ENCODE results near the gene CMYA5.
"Not testable (repeated sequence)": the region's sequence is repeated elsewhere in the genome, so short reads cannot be mapped to it uniquely, and the experiment has no call there.

Gene CMYA5

GRCh38 chr5:79746642-79747569, 57.3 kb downstream of the CMYA5 start:
- DNase-seq (ENCODE audit: low read depth, low spot score) = no peak

GRCh38 chr5:79750611-79751510, 61.2 kb downstream of the CMYA5 start:
- no peak for DNase-seq (ENCODE audit: low read depth, low spot score)

- no peak for DNase-seq (ENCODE audit: low read depth, low spot score)
These were observed 63.5 kb downstream of the CMYA5 start for GRCh38 chr5:79753092-79753491.

- DNase-seq (ENCODE audit: low read depth, low spot score) = no peak
These were observed 64.4 kb downstream of the CMYA5 start for GRCh38 chr5:79753877-79754645.

GRCh38 chr5:79754865-79755555, 65.4 kb downstream of the CMYA5 start:
- DNase-seq (ENCODE audit: low read depth, low spot score) = no peak

GRCh38 chr5:79756076-79756475, 66.4 kb downstream of the CMYA5 start:
- DNase-seq (ENCODE audit: low read depth, low spot score) = no peak

GRCh38 chr5:79759436-79759835, 69.8 kb downstream of the CMYA5 start:
- no peak for DNase-seq (ENCODE audit: low read depth, low spot score)

GRCh38 chr5:79759848-79760247, 70.2 kb downstream of the CMYA5 start:
- DNase-seq (ENCODE audit: low read depth, low spot score) = no peak

- no peak for DNase-seq (ENCODE audit: low read depth, low spot score)
These were observed 73.3 kb downstream of the CMYA5 start for GRCh38 chr5:79762929-79763328.

GRCh38 chr5:79764147-79764546, 74.5 kb downstream of the CMYA5 start:
- not testable (repeated sequence) for DNase-seq (ENCODE audit: low read depth, low spot score)

GRCh38 chr5:79771387-79771786, 81.8 kb downstream of the CMYA5 start:
- DNase-seq (ENCODE audit: low read depth, low spot score) = no peak

GRCh38 chr5:79772651-79773050, 83.0 kb downstream of the CMYA5 start:
- no peak for DNase-seq (ENCODE audit: low read depth, low spot score)

GRCh38 chr5:79773612-79774011, 84.0 kb downstream of the CMYA5 start:
- DNase-seq (ENCODE audit: low read depth, low spot score) = no peak

GRCh38 chr5:79774171-79774854, 84.7 kb downstream of the CMYA5 start:
- DNase-seq (ENCODE audit: low read depth, low spot score) = no peak

- no peak for DNase-seq (ENCODE audit: low read depth, low spot score)
These were observed 85.2 kb downstream of the CMYA5 start for GRCh38 chr5:79774855-79775237.

GRCh38 chr5:79784741-79785140, 95.1 kb downstream of the CMYA5 start:
- DNase-seq (ENCODE audit: low read depth, low spot score) = not testable (repeated sequence)

- no peak for DNase-seq (ENCODE audit: low read depth, low spot score)
These were observed 96.3 kb downstream of the CMYA5 start for GRCh38 chr5:79785983-79786382.

- DNase-seq (ENCODE audit: low read depth, low spot score) = no peak
These were observed 97.8 kb downstream of the CMYA5 start for GRCh38 chr5:79787448-79787847.

- DNase-seq (ENCODE audit: low read depth, low spot score) = no peak
These were observed 102.2 kb downstream of the CMYA5 start for GRCh38 chr5:79791843-79792242.

- DNase-seq (ENCODE audit: low read depth, low spot score) = no peak
These were observed 102.8 kb downstream of the CMYA5 start for GRCh38 chr5:79792463-79792862.

GRCh38 chr5:79793304-79793703, 103.7 kb downstream of the CMYA5 start:
- no peak for DNase-seq (ENCODE audit: low read depth, low spot score)
